HepG2 (cell line): ENCODE data around the gene PRSS48. TPM values are rescaled to one million over a fixed set of nuclear protein-coding genes. Genes with fewer than 3 reads are reported as not detected.
"Not testable (repeated sequence)": the region's sequence is repeated elsewhere in the genome, so short reads cannot be mapped to it uniquely, and the experiment has no call there.

ENCODE experiments used
- ATAC-seq: fragments of 200-7000 bp; cut with Tn5 transposase; 3 replicates; pipeline ENCODE4 v1.9.1; 2020; ENCODE audit warnings: mild to moderate bottlenecking, moderate library complexity
- BruUV-seq: library from RNA; stranded (reverse); fragments of 400-500 nt; replicated peaks from 2 replicates; lab custom pipeline; 2021; lab: Mats Ljungman, UMichigan
- CTCF ChIA-PET: fragments of 300-600 bp; formaldehyde crosslinking; extraction: SDS; loops from one replicate; lab custom pipeline; 2021; ENCODE audit warnings: low total read pairs, inconsistent platforms, low intra/inter-chr PET ratio; lab: Yijun Ruan, JAX
- POLR2A ChIA-PET: fragments of 350-600 bp; sonication (Branson Sonifier 250); formaldehyde crosslinking; loops from one replicate; lab custom pipeline; 2020; ENCODE audit warnings: antibody characterized with exemption, inconsistent platforms; lab: Yijun Ruan, JAX
- DNase-seq: peaks from one replicate; pipeline ENCODE4 v3.0.0-alpha.2; 2015; ENCODE audit warnings: low spot score
- FAIRE-seq: peaks from 3 replicates; lab custom pipeline; 2011; peaks lifted over from hg19 to GRCh38; lab: Jason Lieb, UNC
- H2AFZ ChIP-seq: one replicate; pipeline ENCODE4 v1.6.1; 2011; ENCODE audit warnings: low read length, inconsistent platforms
- H3K27ac ChIP-seq: fragments of 300-600 bp; 3 replicates; pipeline ENCODE4 v1.8.0; 2011; ENCODE audit warnings: mixed run types, mild to moderate bottlenecking, mixed read lengths, low read length, inconsistent platforms; ENCODE audit not compliant: insufficient read depth; ENCODE audit errors: extremely low read length
- H3K27me3 ChIP-seq, 2 experiments: fragments of 200-600 bp in 1 of 2; 2 replicates in 1 of 2; 3 replicates in 1 of 2; pipeline versions ENCODE4 v1.6.0 to v1.8.0; 2011; ENCODE audit warnings: low read length in 2 of 2, mild to moderate bottlenecking in 2 of 2, moderate library complexity in 2 of 2, inconsistent platforms in 1 of 2; ENCODE audit not compliant: insufficient read depth in 2 of 2, control insufficient read depth in 1 of 2
- H3K36me3 ChIP-seq, 2 experiments: fragments of 200-600 bp in 1 of 2; replicated peaks in 1 of 2; 2 replicates in 1 of 2; 3 replicates in 1 of 2; pipeline versions ENCODE4 v1.5.1 to v1.8.0; 2011; ENCODE audit warnings: low read length in 2 of 2, inconsistent platforms in 1 of 2; ENCODE audit not compliant: insufficient read depth in 2 of 2, control insufficient read depth in 1 of 2
- H3K4me1 ChIP-seq: 2 replicates; pipeline ENCODE4 v1.5.1; 2012; ENCODE audit warnings: low read length, inconsistent platforms; ENCODE audit not compliant: insufficient read depth
- H3K4me2 ChIP-seq: 2 replicates; pipeline ENCODE4 v1.6.0; 2011; ENCODE audit warnings: low read depth, low read length, inconsistent platforms
- H3K4me3 ChIP-seq, 3 experiments: fragments of 200-600 bp in 1 of 3; sonication (generic), shearing (Covaris generic) in 1 of 3; replicated peaks in 1 of 3; 2 replicates each; pipeline ENCODE4 v1.5.1; 2011 to 2016; ENCODE audit warnings: low read length in 3 of 3, inconsistent platforms in 2 of 3, low read depth in 2 of 3, mild to moderate bottlenecking in 2 of 3, control low read depth in 1 of 3, mixed read lengths in 1 of 3; ENCODE audit not compliant: insufficient read depth in 1 of 3
- H3K79me2 ChIP-seq: one replicate; pipeline ENCODE4 v1.6.1; 2011; ENCODE audit warnings: low read length, inconsistent platforms; ENCODE audit not compliant: insufficient read depth
- H3K9ac ChIP-seq: 2 replicates; pipeline ENCODE4 v1.6.0; 2011; ENCODE audit warnings: mild to moderate bottlenecking, low read depth, low read length, inconsistent platforms; ENCODE audit not compliant: insufficient read depth
- H3K9me3 ChIP-seq: 2 replicates; pipeline ENCODE4 v1.5.1; 2012; ENCODE audit warnings: mild to moderate bottlenecking, low read length
- H4K20me1 ChIP-seq: 2 replicates; pipeline ENCODE4 v1.6.0; 2011; ENCODE audit warnings: inconsistent platforms, mild to moderate bottlenecking, low read length, moderate library complexity; ENCODE audit not compliant: insufficient read depth
- HNRNPK ChIP-seq: fragments of 200-400 bp; formaldehyde crosslinking; IDR thresholded peaks from 2 replicates; pipeline ENCODE4 v1.6.1; 2018; ENCODE audit warnings: low read length, low read depth, moderate library complexity, mild to moderate bottlenecking; ENCODE audit not compliant: poor library complexity, severe bottlenecking
- WGBS: methylation state at CpG from one replicate; pipeline ENCODE4 v1.1.6; 2017; ENCODE audit warnings: low lambda C conversion rate; 5-methylcytosine and 5-hydroxymethylcytosine counted together
- in situ Hi-C: cut with HindIII; loops from 2 replicates; pipeline ENCODE4 v1.10.0; 2017; ENCODE audit warnings: low pct_unique_long_range_greater_than_20kb; ENCODE audit not compliant: extremely low pct_ligation_motif_present
- intact Hi-C: fragments of 100-400 bp; cut with micrococcal nuclease; formaldehyde crosslinking; loops from one replicate; pipeline ENCODE4 v1.10.0; 2022; ENCODE audit not compliant: unreplicated experiment
- polyA plus RNA-seq, 8 experiments: library from polyadenylated mRNA; depleted of rRNA in 3 of 8; stranded (reverse) in 7 of 8; unstranded in 1 of 8; fragments of >200 nt; fragmentation: Illumina TruSeq in 4 of 8; extraction: Trizol in 4 of 8; gene quantifications; 2 replicates each; pipeline versions ENCODE4 v1.2.1 to v1.2.3, GENCODE V29; 2011 to 2016; ENCODE audit warnings: low read depth in 4 of 8, missing spikeins in 1 of 8, mixed read lengths in 1 of 8; ENCODE audit not compliant: insufficient read depth in 1 of 8
- total RNA-seq, 5 experiments: library from RNA; depleted of rRNA; stranded (reverse); fragments of >200 nt; fragmentation: Illumina TruSeq; extraction: Trizol; gene quantifications; 2 replicates each; pipeline ENCODE4 v1.2.3, GENCODE V29; 2016; ENCODE audit warnings: low read depth in 1 of 5
- TF ChIP-seq, protein P1 (sequence below): sonication (generic); formaldehyde crosslinking; IDR thresholded peaks from 2 replicates; pipeline ENCODE4 v1.5.1; 2020; ENCODE audit warnings: mild to moderate bottlenecking, missing genetic modification reagents, moderate library complexity

The PRSS48 gene
- total and polyA plus RNA-seq, 2 of the 13 experiments (the other 11 are each of a cell fraction or from before 2014, with no cell fraction given) = not detected

DNA sequence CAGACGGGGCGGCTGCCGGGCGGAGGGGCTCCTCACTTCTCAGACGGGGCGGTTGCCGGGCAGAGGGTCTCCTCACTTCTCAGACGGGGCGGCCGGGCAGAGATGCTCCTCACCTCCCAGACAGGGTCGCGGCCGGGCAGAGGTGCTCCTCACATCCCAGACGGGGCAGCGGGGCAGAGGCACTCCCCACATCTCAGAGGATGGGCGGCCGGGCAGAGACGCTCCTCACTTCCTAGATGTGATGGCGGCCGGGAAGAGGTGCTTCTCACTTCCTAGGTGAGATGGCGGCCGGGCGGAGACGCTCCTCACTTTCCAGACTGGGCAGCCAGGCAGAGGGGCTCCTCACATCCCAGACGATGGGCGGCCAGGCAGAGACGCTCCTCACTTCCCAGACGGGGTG lies 21.7 kb upstream of the PRSS48 start:
- POLR2A ChIA-PET, DNase-seq, CTCF ChIA-PET, in situ Hi-C loops, H2AFZ ChIP-seq, intact Hi-C loops, H3K4me2 ChIP-seq, H3K9me3 ChIP-seq, H3K4me3 ChIP-seq, ATAC-seq, BruUV-seq, H3K27me3 ChIP-seq, H3K9ac ChIP-seq, FAIRE-seq, H3K27ac ChIP-seq: not testable (repeated sequence)
- WGBS = no CpG with 5 or more reads among the region's 28 CpGs
- H3K79me2 ChIP-seq = peaks cover 73% of the 10 kb centered on the region
- peaks cover 71% of the 10 kb centered on the region for H3K4me1 ChIP-seq
- peaks cover 22% of the 10 kb centered on the region; the same call in 1 of the 2 replicates for H4K20me1 ChIP-seq
- peaks cover 4 to 13% of the 10 kb centered on the region in 2 experiments; a peak in 3 of 5 replicates for H3K36me3 ChIP-seq

DNA sequence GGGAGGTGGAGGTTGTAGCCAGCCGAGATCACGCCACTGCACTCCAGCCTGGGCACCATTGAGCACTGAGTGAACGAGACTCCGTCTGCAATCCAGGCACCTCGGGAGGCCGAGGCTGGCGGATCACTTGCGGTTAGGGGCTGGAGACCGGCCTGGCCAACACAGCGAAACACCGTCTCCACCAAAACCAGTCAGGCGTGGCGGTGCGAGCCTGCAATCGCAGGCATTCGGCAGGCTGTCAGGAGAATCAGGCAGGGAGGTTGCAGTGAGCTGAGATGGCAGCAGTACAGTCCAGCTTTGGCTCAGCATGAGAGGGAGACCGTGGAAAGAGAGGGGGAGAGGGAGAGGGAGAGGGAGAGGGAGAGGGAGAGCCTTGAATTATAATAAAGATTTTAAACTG lies 21.3 kb upstream of the PRSS48 start:
- Histone ChIP-seq H3K4me1 (peaks cover 69% of the 10 kb centered on the region), H4K20me1 (peaks cover 25% of the 10 kb centered on the region; the same call in 1 of the 2 replicates), H3K36me3 (peaks cover 4 to 13% of the 10 kb centered on the region in 2 experiments; a peak in 3 of 5 replicates), H3K79me2 (peaks cover 73% of the 10 kb centered on the region)
- CTCF ChIA-PET, H3K4me2 ChIP-seq, BruUV-seq, POLR2A ChIA-PET, in situ Hi-C loops, H2AFZ ChIP-seq, H3K27me3 ChIP-seq, H3K27ac ChIP-seq, H3K4me3 ChIP-seq, DNase-seq, FAIRE-seq, intact Hi-C loops, H3K9ac ChIP-seq, H3K9me3 ChIP-seq, ATAC-seq: not testable (repeated sequence)
- TF ChIP-seq HNRNPK = peak; percentile 60
- TF ChIP-seq, protein P1, sequence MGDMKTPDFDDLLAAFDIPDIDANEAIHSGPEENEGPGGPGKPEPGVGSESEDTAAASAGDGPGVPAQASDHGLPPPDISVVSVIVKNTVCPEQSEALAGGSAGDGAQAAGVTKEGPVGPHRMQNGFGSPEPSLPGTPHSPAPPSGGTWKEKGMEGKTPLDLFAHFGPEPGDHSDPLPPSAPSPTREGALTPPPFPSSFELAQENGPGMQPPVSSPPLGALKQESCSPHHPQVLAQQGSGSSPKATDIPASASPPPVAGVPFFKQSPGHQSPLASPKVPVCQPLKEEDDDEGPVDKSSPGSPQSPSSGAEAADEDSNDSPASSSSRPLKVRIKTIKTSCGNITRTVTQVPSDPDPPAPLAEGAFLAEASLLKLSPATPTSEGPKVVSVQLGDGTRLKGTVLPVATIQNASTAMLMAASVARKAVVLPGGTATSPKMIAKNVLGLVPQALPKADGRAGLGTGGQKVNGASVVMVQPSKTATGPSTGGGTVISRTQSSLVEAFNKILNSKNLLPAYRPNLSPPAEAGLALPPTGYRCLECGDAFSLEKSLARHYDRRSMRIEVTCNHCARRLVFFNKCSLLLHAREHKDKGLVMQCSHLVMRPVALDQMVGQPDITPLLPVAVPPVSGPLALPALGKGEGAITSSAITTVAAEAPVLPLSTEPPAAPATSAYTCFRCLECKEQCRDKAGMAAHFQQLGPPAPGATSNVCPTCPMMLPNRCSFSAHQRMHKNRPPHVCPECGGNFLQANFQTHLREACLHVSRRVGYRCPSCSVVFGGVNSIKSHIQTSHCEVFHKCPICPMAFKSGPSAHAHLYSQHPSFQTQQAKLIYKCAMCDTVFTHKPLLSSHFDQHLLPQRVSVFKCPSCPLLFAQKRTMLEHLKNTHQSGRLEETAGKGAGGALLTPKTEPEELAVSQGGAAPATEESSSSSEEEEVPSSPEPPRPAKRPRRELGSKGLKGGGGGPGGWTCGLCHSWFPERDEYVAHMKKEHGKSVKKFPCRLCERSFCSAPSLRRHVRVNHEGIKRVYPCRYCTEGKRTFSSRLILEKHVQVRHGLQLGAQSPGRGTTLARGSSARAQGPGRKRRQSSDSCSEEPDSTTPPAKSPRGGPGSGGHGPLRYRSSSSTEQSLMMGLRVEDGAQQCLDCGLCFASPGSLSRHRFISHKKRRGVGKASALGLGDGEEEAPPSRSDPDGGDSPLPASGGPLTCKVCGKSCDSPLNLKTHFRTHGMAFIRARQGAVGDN (CRISPR knock-in tag) = peak; percentile 24; the same call in 1 of the 2 replicates
- WGBS = 86% methylated on average over 17 of the region's 17 CpGs
